Testis (tissue), 2 donors: ENCODE data around the gene TSSC4.

Source experiments
- CTCF ChIP-seq, 3 experiments: fragments of 450-650 bp in 2 of 3; fragments of 200-600 bp in 1 of 3; sonication (generic) in 1 of 3; IDR thresholded peaks; one replicate each; pipeline ENCODE4 v1.5.1; 2016 to 2019; ENCODE audit warnings: antibody characterized with exemption in 3 of 3, mild to moderate bottlenecking in 2 of 3, moderate library complexity in 1 of 3
- POLR2A ChIP-seq: fragments of 450-650 bp; IDR thresholded peaks from one replicate; pipeline ENCODE4 v1.6.1; 2017; ENCODE audit warnings: antibody characterized with exemption, mild to moderate bottlenecking, moderate library complexity

- TF ChIP-seq CTCF (IDR thresholded peaks at IDR 0.05) (no peak), POLR2A (no peak)
Measured at GRCh38 chr11:2376751-2377451, 23.6 kb upstream of the TSSC4 start, which contains the start of gene CD81.
